SK-N-SH (cell line): Measurements from ENCODE around the gene SPDEF. TPM values are rescaled to one million over a fixed set of nuclear protein-coding genes. Genes with fewer than 3 reads are reported as not detected.

ENCODE experiments used
- CTCF ChIA-PET: fragments of 300-600, 350-600 bp; formaldehyde crosslinking; extraction: SDS; loops from one replicate; lab custom pipeline; 2021; lab: Yijun Ruan, JAX
- POLR2A ChIA-PET: fragments of 350-600 bp; sonication (Branson Sonifier 250); formaldehyde crosslinking; extraction: SDS; loops from one replicate; lab custom pipeline; 2020; ENCODE audit warnings: antibody characterized with exemption, inconsistent platforms; lab: Yijun Ruan, JAX
- DNase-seq: peaks from one replicate; pipeline ENCODE4 v3.0.0; 2012
- H2AFZ ChIP-seq: fragments of 200-600 bp; sonication (generic); 2 replicates; pipeline ENCODE4 v1.8.1; 2016; ENCODE audit warnings: antibody characterized with exemption, mild to moderate bottlenecking, low read depth
- H3F3A ChIP-seq: fragments of 200-600 bp; sonication (generic); replicated peaks from 2 replicates; pipeline ENCODE3; 2016; ENCODE audit warnings: antibody characterized with exemption, mild to moderate bottlenecking; ENCODE audit not compliant: insufficient read depth
- H3K27ac ChIP-seq, 2 experiments: fragments of 200-500 bp in 1 of 2; fragments of 200-600 bp in 1 of 2; sonication (Bioruptor generic) in 1 of 2; sonication (generic), shearing (Covaris generic) in 1 of 2; 2 replicates each; pipeline versions ENCODE4 v1.5.1 to v1.6.1; 2014 to 2016; ENCODE audit warnings: low read depth in 2 of 2, inconsistent platforms in 1 of 2, low read length in 1 of 2, mild to moderate bottlenecking in 1 of 2, mixed read lengths in 1 of 2
- H3K27me3 ChIP-seq: fragments of 200-600 bp; sonication (generic), shearing (Covaris generic); 2 replicates; pipeline ENCODE4 v1.6.1; 2016; ENCODE audit warnings: mixed run types; ENCODE audit not compliant: insufficient read depth
- H3K36me3 ChIP-seq, 2 experiments: fragments of 200-500 bp in 1 of 2; fragments of 200-600 bp in 1 of 2; sonication (Bioruptor generic) in 1 of 2; sonication (generic) in 1 of 2; replicated peaks in 1 of 2; 2 replicates each; pipeline versions ENCODE3 to v1.5.1; 2014 to 2016; ENCODE audit warnings: low read length in 1 of 2, mild to moderate bottlenecking in 1 of 2; ENCODE audit not compliant: insufficient read depth in 2 of 2, control insufficient read depth in 1 of 2
- H3K4me1 ChIP-seq, 2 experiments: fragments of 200-500 bp in 1 of 2; fragments of 200-600 bp in 1 of 2; sonication (Bioruptor generic) in 1 of 2; sonication (generic), shearing (Covaris generic) in 1 of 2; 2 replicates each; pipeline versions ENCODE4 v1.5.1 to v1.6.1; 2014 to 2016; ENCODE audit warnings: low read depth in 1 of 2, low read length in 1 of 2, mixed run types in 1 of 2; ENCODE audit not compliant: insufficient read depth in 2 of 2, control insufficient read depth in 1 of 2
- H3K4me2 ChIP-seq: fragments of 200-600 bp; sonication (generic), shearing (Covaris generic); 2 replicates; pipeline ENCODE4 v1.6.1; 2017; ENCODE audit warnings: mixed run types
- H3K4me3 ChIP-seq, 2 experiments: fragments of 200-500 bp in 1 of 2; fragments of 200-600 bp in 1 of 2; sonication (Bioruptor generic) in 1 of 2; sonication (generic), shearing (Covaris generic) in 1 of 2; 2 replicates each; pipeline versions ENCODE4 v1.5.1 to v1.8.1; 2014 to 2016; ENCODE audit warnings: low read depth in 2 of 2, inconsistent platforms in 1 of 2, low read length in 1 of 2, mild to moderate bottlenecking in 1 of 2, mixed read lengths in 1 of 2, moderate library complexity in 1 of 2
- H3K79me2 ChIP-seq: fragments of 200-600 bp; sonication (generic); 2 replicates; pipeline ENCODE4 v1.8.1; 2017; ENCODE audit warnings: mild to moderate bottlenecking; ENCODE audit not compliant: insufficient read depth
- H3K9ac ChIP-seq: fragments of 200-600 bp; sonication (generic); 2 replicates; pipeline ENCODE4 v1.6.1; 2017; ENCODE audit warnings: mixed run types
- H3K9me2 ChIP-seq: fragments of 200-600 bp; sonication (generic); 2 replicates; pipeline ENCODE4 v1.6.1; 2017; ENCODE audit warnings: mixed run types
- H3K9me3 ChIP-seq: fragments of 200-600 bp; sonication (generic); 2 replicates; pipeline ENCODE4 v1.6.1; 2017; ENCODE audit warnings: mixed run types, mild to moderate bottlenecking, moderate library complexity
- H4K20me1 ChIP-seq: fragments of 200-600 bp; sonication (generic); 2 replicates; pipeline ENCODE4 v1.6.1; 2017; ENCODE audit warnings: mild to moderate bottlenecking, mixed run types; ENCODE audit not compliant: insufficient read depth
- ELF1 ChIP-seq: IDR thresholded peaks from 2 replicates; pipeline ENCODE4 v1.4.0; 2012
- EZH2phosphoT487 ChIP-seq: fragments of 200-600 bp; sonication (generic); IDR thresholded peaks from 2 replicates; pipeline ENCODE4 v1.6.1; 2017; ENCODE audit warnings: low read depth, mixed run types, mild to moderate bottlenecking, antibody characterized with exemption, moderate library complexity, borderline replicate concordance
- FOSL2 ChIP-seq: IDR thresholded peaks from 2 replicates; pipeline ENCODE4 v1.4.0; 2012; ENCODE audit warnings: low read depth, mild to moderate bottlenecking, moderate library complexity, borderline replicate concordance
- FOXJ3 ChIP-seq: sonication (generic); formaldehyde crosslinking; IDR thresholded peaks from 2 replicates; pipeline ENCODE4 v1.5.1; 2020; ENCODE audit warnings: mild to moderate bottlenecking, missing genetic modification reagents
- IRF3 ChIP-seq: fragments of 150-350 bp; IDR thresholded peaks from 2 replicates; pipeline ENCODE4 v1.6.1; 2016; ENCODE audit warnings: mild to moderate bottlenecking, low read depth, low read length
- JUND ChIP-seq: IDR thresholded peaks from 2 replicates; pipeline ENCODE4 v1.4.0; 2012
- MAX ChIP-seq: IDR thresholded peaks from 2 replicates; pipeline ENCODE4 v1.4.0; 2012; ENCODE audit warnings: low read depth
- MXI1 ChIP-seq: IDR thresholded peaks from 2 replicates; pipeline ENCODE4 v1.6.1; 2012; ENCODE audit warnings: mild to moderate bottlenecking, low read depth, low read length, improper control_type of control experiment
- NRF1 ChIP-seq: IDR thresholded peaks from 2 replicates; pipeline ENCODE4 v1.6.1; 2012; ENCODE audit warnings: low read depth, mild to moderate bottlenecking, low read length
- REST ChIP-seq: IDR thresholded peaks from 2 replicates; pipeline ENCODE4 v1.6.1; 2012; ENCODE audit warnings: mild to moderate bottlenecking, low read depth, low read length, moderate library complexity
- RFX5 ChIP-seq: IDR thresholded peaks from 2 replicates; pipeline ENCODE4 v1.6.1; 2012; ENCODE audit warnings: mild to moderate bottlenecking, improper control_type of control experiment, low read length
- SMC3 ChIP-seq: IDR thresholded peaks from 2 replicates; pipeline ENCODE4 v1.6.1; 2012; ENCODE audit warnings: low read depth, low read length, improper control_type of control experiment
- TEAD4 ChIP-seq: IDR thresholded peaks from 2 replicates; pipeline ENCODE4 v1.4.0; 2012; ENCODE audit warnings: mild to moderate bottlenecking, borderline replicate concordance; ENCODE audit not compliant: insufficient read depth
- YY1 ChIP-seq: IDR thresholded peaks from 2 replicates; pipeline ENCODE4 v1.4.0; 2012; ENCODE audit warnings: low read depth, mild to moderate bottlenecking
- WGBS: methylation state at CpG from one replicate; pipeline ENCODE4 v1.1.6; 2017; ENCODE audit warnings: low lambda C conversion rate; 5-methylcytosine and 5-hydroxymethylcytosine counted together
- polyA plus RNA-seq, 3 experiments: library from polyadenylated mRNA; depleted of rRNA; stranded (reverse); fragments of >200 nt; gene quantifications; 2 replicates each; pipeline ENCODE4 v1.2.3, GENCODE V29; 2012

SPDEF gene
- polyA plus RNA-seq, 1 of the 3 experiments (the other 2 are of a cell fraction): 0.10 TPM

GRCh38 chr6:34517966-34518365 lies 38.2 kb downstream of the SPDEF start:
- Histone ChIP-seq H3K9me3 (no peaks in the 10 kb centered on the region), H2AFZ (no peak overlapping the region), H3K27me3 (no peaks in the 10 kb centered on the region; the same call in 1 of the 2 replicates), H3K4me1 (peaks cover 0 to 10% of the 10 kb centered on the region in 2 experiments; a peak in 1 of 4 replicates), H4K20me1 (no peaks in the 10 kb centered on the region), H3K9me2 (no peaks in the 10 kb centered on the region), H3K36me3 (no peaks in the 10 kb centered on the region), H3K9ac (no peak overlapping the region), H3K4me3 (no peak overlapping the region), H3K4me2 (no peak overlapping the region), H3K79me2 (no peaks in the 10 kb centered on the region), H3F3A (no peaks in the 10 kb centered on the region), H3K27ac (no peak overlapping the region)
- TF ChIP-seq FOXJ3 (CRISPR knock-in tag) (no peak), MXI1 (no peak)
- CTCF ChIA-PET: interaction anchor here (0.8 to 1.6 kb wide), 2 partner anchors 58 to 622 kb away, joined by 3 to 6 read pairs; no protein-coding TSS in a partner anchor
- WGBS: 32% methylated on average over 3 of the region's 8 CpGs
- peak; percentile 3 for DNase-seq
- POLR2A ChIA-PET: no interaction called here

- WGBS: 61% methylated on average over 4 of the region's 4 CpGs
- Histone ChIP-seq H4K20me1 (no peaks in the 10 kb centered on the region), H3K27me3 (no peaks in the 10 kb centered on the region; the same call in 1 of the 2 replicates), H3K4me2 (no peak overlapping the region), H3F3A (no peaks in the 10 kb centered on the region), H3K79me2 (no peaks in the 10 kb centered on the region), H3K9ac (no peak overlapping the region), H3K4me1 (peaks cover 0 to 10% of the 10 kb centered on the region in 2 experiments; a peak in 1 of 4 replicates), H3K9me2 (no peaks in the 10 kb centered on the region), H3K27ac (no peak overlapping the region), H2AFZ (no peak overlapping the region), H3K4me3 (no peak overlapping the region), H3K9me3 (no peaks in the 10 kb centered on the region), H3K36me3 (no peaks in the 10 kb centered on the region)
- POLR2A ChIA-PET: no interaction called here
- peak; percentile 36 for DNase-seq
- TF ChIP-seq SMC3 (no peak), JUND (no peak), NRF1 (no peak), FOXJ3 (CRISPR knock-in tag) (no peak), MXI1 (no peak), YY1 (no peak), ELF1 (no peak), IRF3 (no peak), RFX5 (no peak), REST (no peak), EZH2phosphoT487 (no peak), MAX (no peak), TEAD4 (no peak), FOSL2 (no peak)
- CTCF ChIA-PET: interaction anchor here (0.7 to 2.0 kb wide), 3 partner anchors 9 to 92 kb away, joined by 3 to 11 read pairs (median 3); no protein-coding TSS in a partner anchor
These were observed 38.7 kb downstream of the SPDEF start for GRCh38 chr6:34517461-34517881.
